GM19193 (cell line): ENCODE data around the gene HIBCH.

Experiments used
- POLR2A ChIP-seq: IDR thresholded peaks from 4 replicates; pipeline ENCODE4 v1.6.1; 2011; ENCODE audit not compliant: insufficient read depth, insufficient read length; ENCODE audit errors: extremely low read depth

The HIBCH gene

DNA sequence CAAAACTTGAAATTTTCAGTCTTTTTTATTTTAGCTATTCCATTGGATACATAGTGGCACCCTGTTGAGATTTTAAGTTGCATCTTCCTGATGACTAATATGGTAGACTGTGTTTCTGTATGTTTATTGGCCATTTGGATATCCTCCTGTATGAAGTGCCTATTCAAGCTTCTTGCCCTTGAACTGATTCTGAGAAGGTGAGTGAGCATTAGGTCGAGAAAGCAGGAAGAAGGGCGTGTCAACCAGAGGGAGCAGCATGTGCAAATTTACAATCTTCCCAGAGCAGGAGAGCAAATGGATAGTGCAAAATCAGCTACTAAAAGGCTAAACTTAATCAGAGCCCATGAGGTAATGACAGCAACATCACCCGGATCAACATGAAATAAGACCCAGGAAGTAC is 32.3 kb upstream of the HIBCH start:
- TF ChIP-seq POLR2A, result no peak

DNA sequence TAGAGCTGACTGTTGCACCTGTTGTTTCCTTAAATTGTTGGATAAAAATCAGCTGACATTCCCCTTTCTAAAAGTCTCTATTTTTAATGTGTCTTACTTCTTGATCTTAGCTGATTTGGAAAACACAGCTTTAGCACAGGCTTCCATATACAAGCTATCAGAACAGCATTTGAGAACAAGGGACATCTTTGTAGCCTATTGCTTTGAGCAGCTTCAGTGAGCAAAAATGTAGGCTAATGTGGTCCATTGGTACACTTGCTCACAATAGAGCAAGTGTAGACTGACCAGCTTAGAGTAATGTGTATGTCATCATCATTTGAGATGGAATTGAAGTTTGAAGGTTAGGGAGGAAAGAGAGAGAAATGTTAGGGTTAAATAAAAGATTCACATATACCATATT is 30.7 kb upstream of the HIBCH start:
- TF ChIP-seq POLR2A, result no peak

DNA sequence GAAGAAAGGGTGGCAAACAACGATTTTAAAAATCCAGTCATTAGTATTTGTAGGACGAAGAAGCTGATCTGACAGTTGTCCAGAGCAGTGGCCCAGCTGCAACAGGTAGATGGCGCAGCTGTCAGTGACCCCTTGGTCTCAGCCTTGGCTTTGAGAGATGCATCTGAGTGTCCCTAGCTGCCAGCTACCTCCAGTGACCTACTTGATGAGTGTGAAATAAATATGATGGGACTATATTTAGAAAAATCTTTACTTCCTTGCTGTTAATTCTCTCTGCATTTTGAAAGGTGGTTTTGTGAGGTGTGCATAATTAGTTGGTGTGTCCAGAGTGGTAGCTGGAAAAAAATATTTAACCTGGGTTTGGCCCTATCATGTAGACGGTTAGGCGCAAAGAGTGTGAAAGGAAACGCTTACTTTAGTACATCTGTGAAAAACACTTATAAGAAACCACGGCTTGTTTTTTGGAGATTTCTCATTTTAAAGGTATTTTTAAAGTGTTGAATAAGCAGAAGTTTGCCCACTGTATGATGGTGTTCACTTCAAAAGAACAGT is 24.7 kb upstream of the HIBCH start:
- TF ChIP-seq POLR2A, result no peak

DNA sequence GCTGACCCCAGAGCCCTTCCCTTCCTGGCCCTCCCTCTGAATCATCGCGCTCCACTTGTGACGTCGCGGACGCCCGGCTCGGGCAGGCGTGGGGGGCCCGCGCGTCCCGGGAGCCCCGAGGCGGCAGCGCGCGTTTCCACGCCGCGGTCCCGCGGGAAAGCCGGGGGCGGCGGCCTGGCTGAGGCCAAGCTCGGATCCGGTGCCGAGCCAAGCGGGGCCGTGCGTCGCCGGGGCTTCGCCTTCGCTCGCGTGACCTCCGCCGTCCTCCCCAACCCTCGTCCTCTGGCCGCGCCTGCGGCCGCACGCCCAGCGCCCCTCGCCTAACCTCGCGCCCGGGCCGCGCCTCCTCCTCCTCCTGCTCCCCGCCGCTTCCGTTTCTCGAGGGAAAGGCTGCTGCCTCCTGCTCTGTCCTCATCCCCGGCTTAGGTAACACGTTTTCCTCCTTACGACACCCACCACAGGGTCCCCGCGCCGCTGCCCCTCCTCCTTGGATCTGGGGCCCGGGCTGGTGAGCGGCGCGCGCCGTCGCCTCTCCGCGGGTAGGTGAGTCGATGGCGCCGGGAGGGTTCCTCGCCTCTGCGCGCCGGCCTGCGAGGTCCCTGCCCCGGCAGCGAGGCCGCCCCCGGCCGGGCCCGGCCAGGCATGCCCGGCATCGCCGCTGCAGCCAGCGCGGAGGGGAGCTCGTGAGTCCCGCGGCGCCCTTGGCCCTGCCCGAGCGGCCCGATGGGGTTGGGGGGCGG is 24.1 kb upstream of the HIBCH start, which contains the start of gene INPP1:
TSS of gene INPP1 (plus strand) at position 54 of the 740 bp plus-strand sequence. CDS start 16,514 bp downstream, outside the sequence.
- TF ChIP-seq POLR2A, result peak; percentile 30

DNA sequence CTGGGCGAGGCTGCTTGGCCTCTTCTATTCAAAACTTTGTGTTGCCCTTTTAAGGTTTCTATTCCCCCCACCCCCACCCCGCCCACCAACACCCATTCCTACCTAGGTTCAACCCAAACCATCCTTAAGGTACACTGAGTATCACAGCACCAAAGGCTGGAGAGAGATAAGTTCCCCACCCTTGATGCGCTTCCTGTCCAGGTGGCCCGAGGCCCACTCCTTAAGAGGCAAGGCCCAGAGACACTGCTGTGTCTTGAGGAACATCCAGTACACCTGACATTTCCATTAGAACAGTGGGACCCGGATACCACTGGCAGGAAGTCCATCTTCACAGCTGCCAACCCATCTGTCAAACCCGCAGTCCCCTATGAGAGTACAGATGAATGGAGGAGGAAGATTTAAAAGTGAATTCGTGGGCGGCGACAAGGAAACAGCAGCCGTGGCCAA is 23.5 kb upstream of the HIBCH start:
- TF ChIP-seq POLR2A, result no peak

DNA sequence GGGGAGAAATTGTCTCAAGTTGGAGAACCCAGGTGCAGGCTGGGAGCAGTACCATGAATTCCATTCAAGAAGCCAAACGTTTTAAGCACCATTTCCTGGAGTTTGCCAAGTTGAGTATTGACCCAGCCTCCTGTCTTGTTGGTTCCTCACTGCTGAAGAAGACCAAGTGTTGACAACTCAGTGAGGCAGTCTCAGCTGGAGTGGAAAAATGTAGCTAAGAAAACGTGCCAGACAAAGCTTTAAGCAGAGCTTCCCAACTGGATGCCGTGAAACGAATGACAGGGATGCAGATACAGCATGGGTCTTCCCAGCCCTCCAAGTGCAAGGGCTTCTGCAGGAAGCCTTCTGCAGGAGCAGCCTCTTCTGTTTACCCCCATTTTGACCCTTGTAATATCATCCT is 23.0 kb upstream of the HIBCH start:
- TF ChIP-seq POLR2A, result no peak

DNA sequence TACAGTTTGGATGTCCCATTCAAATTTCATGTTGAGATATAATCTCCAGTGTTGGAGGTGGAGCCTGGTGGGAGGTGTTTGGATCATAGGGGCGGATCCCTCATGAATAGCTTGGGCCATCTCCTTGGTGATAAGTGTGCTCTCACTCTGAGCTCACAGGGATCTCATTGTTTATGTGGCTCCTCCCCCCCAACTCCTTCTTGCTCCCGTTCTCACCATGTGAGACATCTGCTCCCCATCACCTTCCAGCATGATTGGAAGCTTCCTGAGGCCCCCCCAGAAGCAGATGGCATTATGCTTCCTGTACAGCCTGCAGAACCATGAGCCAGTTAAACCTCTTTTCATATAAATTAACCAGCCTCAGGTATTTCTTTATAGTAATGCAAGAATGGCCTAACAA is 20.7 kb upstream of the HIBCH start:
- no peak for TF ChIP-seq POLR2A

DNA sequence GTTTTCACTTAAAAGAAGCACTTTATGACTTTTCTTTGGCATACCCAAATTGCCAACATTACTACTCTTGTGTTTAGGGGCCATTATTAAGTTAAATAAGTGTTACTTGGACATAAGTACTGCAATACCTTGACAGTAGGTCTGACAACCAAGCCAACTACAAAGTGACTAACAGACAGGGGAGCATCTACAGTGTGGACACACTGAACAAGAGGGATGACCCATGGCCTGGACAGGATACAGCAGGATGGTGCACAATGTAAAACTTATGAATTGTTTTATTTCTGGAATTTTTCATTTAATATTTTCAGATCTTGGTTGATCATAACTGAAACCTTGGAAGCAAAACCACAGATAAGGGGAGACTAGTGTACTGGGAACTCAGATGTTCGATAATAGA is 19.8 kb upstream of the HIBCH start:
- no peak for TF ChIP-seq POLR2A

DNA sequence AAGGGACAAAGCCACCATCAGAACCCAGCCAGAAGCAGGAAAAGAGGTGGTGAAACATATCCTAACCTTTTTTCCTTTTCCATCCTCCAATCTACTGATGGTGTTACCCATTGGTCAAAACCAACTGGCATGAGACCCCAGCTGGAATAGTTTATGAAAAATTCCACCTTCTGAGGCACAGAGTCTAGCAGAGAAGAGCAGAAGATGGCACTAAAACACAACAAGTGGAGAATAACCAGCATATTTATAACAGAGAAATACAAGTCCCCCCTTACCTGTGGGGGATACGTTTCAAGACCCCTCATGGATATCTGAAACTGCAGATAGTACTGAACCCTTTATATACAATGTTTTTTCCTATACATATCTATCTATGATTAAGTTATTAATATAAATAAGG is 18.8 kb upstream of the HIBCH start:
- TF ChIP-seq POLR2A, result no peak

DNA sequence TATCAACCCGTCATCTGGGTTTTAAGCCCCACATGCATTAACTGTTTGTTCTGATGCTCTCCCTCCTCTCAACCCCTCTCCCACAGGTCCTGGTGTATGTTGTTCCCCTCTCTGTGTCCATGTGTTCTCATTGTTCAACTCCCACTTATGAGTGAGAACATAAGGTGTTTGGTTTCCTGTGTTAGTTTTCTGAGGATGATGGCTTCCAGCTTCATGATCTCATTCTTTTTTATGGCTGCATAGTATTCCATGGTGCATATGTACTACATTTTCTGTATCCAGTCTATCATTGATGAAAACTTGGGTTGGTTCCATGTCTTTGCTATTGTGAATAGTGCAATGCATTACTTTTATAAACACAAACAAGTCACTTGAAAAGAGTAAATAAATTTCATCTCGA is 16.8 kb upstream of the HIBCH start:
- no peak for TF ChIP-seq POLR2A

DNA sequence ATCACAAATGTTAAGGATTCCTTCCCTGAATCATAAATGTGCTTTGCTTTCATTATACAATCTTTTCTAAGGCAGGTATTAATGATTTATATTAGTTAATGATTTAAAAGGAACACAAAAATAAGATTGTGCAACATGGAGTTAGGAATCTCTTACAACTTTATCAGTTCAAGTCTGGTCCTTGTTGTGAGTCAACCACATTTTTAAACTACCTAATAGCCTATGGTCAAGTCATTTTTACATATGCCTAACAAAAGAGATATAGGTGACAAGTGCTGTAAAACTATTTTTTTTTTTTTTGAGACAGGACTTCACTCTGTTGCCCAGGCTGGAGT is 15.6 kb upstream of the HIBCH start:
- no peak for TF ChIP-seq POLR2A

DNA sequence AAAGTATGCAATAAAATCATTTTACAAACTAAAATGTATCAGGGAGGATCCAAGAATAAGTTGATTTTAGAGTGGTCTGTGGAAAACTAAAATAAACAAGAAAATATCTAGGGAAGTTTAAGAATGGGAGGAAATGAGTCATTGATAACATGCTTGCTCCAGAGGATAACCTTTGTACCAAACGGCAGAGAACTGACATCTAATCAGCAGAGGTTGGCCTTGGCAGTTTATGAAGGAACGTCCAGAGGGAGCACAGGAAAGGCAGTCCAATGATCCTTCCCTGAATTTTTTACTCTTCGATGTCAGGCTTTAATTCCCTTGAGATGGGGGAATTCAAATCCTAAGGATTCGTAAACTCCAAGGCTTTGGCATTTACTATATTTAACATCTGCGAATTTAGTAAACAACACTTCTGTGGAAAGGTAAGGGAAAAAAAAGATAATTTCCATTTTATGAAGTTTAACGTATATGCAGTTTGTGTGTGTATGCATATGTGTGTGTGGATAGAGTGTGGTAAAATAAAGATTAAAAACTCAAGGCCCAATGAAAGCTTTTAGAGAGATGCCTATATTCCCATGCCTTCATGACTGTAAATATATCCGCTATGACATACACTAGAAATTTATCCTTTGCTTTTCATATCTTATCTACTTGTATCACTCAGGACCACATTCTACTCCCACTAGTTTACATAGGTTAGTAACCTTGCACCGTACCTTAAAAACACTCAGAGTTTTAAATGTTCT is 15.0 kb upstream of the HIBCH start:
- TF ChIP-seq POLR2A, result no peak

DNA sequence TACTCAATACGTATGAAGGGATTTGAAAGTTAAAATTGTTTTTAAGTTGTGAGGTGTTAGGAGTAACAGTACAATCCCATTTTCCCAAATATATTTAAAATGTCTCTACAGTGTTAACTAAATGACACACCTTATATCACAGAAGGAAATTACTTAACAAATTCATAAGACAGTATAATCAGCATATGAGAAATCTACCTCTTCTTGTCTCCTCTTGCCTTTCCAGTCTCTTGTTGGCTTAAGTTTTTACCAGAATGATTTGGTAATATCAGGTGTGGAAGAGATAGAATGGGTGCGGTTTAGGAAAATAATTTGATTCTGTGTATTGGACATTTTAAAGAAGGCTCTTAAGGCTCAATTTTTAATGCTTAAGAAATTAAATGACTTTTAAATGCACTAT is 14.3 kb upstream of the HIBCH start:
- no peak for TF ChIP-seq POLR2A

DNA sequence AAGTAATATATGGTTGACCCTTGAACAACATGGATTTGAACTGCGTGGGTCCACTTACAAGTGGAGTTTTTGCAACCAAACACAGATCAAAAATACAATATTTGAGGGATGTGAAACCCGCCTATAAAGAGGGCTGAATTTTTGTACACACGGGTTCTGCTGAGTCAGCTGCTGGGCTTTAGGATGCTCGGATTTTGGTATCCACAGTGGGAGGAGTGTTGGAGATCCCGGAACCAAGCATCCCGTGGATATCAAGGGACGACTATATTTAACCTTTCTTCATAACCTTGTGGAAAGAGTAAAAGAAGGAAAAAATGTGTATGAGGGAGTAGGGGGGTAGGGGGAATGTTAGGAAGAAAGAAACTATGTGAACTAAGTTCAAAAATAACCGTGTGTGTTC is 13.8 kb upstream of the HIBCH start:
- no peak for TF ChIP-seq POLR2A

DNA sequence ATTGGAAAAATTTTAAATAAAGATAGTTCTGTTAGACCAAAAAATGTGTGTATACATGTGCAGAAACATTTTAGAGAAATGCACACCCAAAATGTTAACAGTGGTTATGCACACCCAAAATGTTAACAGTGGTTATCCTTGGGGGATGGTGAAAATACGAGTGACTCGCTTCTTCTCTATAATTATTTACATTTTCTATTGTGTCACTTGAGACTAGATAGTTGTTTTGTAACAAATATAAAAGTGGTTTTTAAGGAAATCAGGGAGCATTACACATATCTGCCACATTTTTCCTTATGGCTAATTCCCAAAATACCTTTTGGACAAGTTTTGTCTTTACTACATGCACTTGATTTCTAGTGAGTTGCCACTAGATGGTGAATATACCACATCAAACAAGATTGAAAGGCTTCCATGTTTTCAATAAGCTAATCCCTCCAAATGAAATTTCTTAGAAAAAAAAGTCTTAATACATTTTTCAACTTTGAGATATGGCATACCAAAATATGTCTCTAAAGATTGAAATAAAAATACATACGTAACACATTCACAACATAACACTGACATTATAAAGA is 9.0 kb upstream of the HIBCH start:
- TF ChIP-seq POLR2A, result no peak
